SU-DHL-6 (cell line): ENCODE results near the gene LARP4B.

Experiments
- H2AFZ ChIP-seq: fragments of 200-600 bp; sonication (generic); 2 replicates; pipeline ENCODE4 v1.6.1; 2014; ENCODE audit warnings: low read depth, mild to moderate bottlenecking, moderate library complexity, mixed read lengths, antibody characterized with exemption, low read length; ENCODE audit not compliant: severe bottlenecking
- H3F3A ChIP-seq: fragments of 200-600 bp; shearing (Covaris generic); 2 replicates; pipeline ENCODE4 v1.6.0; 2016; ENCODE audit warnings: antibody characterized with exemption, mild to moderate bottlenecking; ENCODE audit not compliant: insufficient read depth
- H3K27ac ChIP-seq: fragments of 200-600 bp; sonication (generic); 2 replicates; pipeline ENCODE4 v1.5.1; 2016; ENCODE audit warnings: low read depth, mild to moderate bottlenecking, low read length, moderate library complexity, mixed read lengths
- H3K27me3 ChIP-seq: fragments of 200-600 bp; sonication (generic), shearing (Covaris generic); 2 replicates; pipeline ENCODE4 v1.6.0; 2014; ENCODE audit warnings: mild to moderate bottlenecking, low read length
- H3K36me3 ChIP-seq: fragments of 200-600 bp; sonication (generic); 2 replicates; pipeline ENCODE4 v1.6.1; 2014; ENCODE audit warnings: mild to moderate bottlenecking, low read length, mixed read lengths
- H3K4me2 ChIP-seq: fragments of 300-600, 200-600 bp; shearing (Covaris generic), sonication (generic); 2 replicates; pipeline ENCODE4 v1.6.0; 2014; ENCODE audit warnings: low read length, low read depth, mild to moderate bottlenecking; ENCODE audit not compliant: poor library complexity, severe bottlenecking
- H3K4me3 ChIP-seq: fragments of 200-600 bp; sonication (generic); 2 replicates; pipeline ENCODE4 v1.5.1; 2014; ENCODE audit warnings: antibody characterized with exemption, low read length, mild to moderate bottlenecking, mixed read lengths; ENCODE audit not compliant: insufficient read depth, poor library complexity, severe bottlenecking
- H3K79me2 ChIP-seq: fragments of 200-600 bp; sonication (generic); 2 replicates; pipeline ENCODE4 v1.6.1; 2014; ENCODE audit warnings: mild to moderate bottlenecking, low read length, moderate library complexity; ENCODE audit not compliant: insufficient read depth
- H3K9ac ChIP-seq: fragments of 200-600 bp; sonication (generic); 2 replicates; pipeline ENCODE4 v1.7.0; 2014; ENCODE audit warnings: mild to moderate bottlenecking, low read length
- H3K9me2 ChIP-seq: fragments of 200-600 bp; sonication (generic); replicated peaks from 2 replicates; pipeline ENCODE4 v1.6.1; 2014; ENCODE audit warnings: low read length; ENCODE audit not compliant: insufficient read depth
- H3K9me3 ChIP-seq: fragments of 200-600 bp; sonication (generic); 2 replicates; pipeline ENCODE4 v1.6.1; 2014; ENCODE audit warnings: low read length, mixed read lengths; ENCODE audit not compliant: insufficient read depth
- H4K20me1 ChIP-seq: fragments of 200-600 bp; sonication (generic); 2 replicates; pipeline ENCODE4 v1.6.1; 2014; ENCODE audit warnings: low read depth, mild to moderate bottlenecking, antibody characterized with exemption, low read length, moderate library complexity, mixed read lengths
- CTCF ChIP-seq: fragments of 200-600 bp; sonication (generic); IDR thresholded peaks from one replicate; pipeline ENCODE4 v1.5.1; 2017; ENCODE audit warnings: antibody characterized with exemption, mild to moderate bottlenecking, low read length, moderate library complexity; ENCODE audit not compliant: insufficient read depth, poor library complexity, severe bottlenecking
- EZH2phosphoT487 ChIP-seq: fragments of 200-600 bp; sonication (generic), shearing (Covaris generic); conservative IDR thresholded peaks from 2 replicates; pipeline ENCODE4 v1.6.1; 2018; ENCODE audit warnings: mild to moderate bottlenecking, antibody characterized with exemption, low read length, moderate library complexity, mixed read lengths

The LARP4B gene

GRCh38 chr10:804787-805619 lies 126.5 kb downstream of the LARP4B start:
- no peaks in the 10 kb centered on the region for H3F3A ChIP-seq
- no peak overlapping the region for H3K4me3 ChIP-seq
- no peaks in the 10 kb centered on the region for H3K9me2 ChIP-seq
- no peaks in the 10 kb centered on the region; the same call in 1 of the 2 replicates for H3K36me3 ChIP-seq
- H3K79me2 ChIP-seq: no peaks in the 10 kb centered on the region
- H3K27ac ChIP-seq: no peak overlapping the region
- no peak overlapping the region for H3K4me2 ChIP-seq
- no peaks in the 10 kb centered on the region for H3K9me3 ChIP-seq
- no peaks in the 10 kb centered on the region for H4K20me1 ChIP-seq
- no peaks in the 10 kb centered on the region for H3K27me3 ChIP-seq
- TF ChIP-seq EZH2phosphoT487 (no peak), CTCF (no peak)
- H3K9ac ChIP-seq: no peak overlapping the region
- H2AFZ ChIP-seq: no peak overlapping the region

DNA sequence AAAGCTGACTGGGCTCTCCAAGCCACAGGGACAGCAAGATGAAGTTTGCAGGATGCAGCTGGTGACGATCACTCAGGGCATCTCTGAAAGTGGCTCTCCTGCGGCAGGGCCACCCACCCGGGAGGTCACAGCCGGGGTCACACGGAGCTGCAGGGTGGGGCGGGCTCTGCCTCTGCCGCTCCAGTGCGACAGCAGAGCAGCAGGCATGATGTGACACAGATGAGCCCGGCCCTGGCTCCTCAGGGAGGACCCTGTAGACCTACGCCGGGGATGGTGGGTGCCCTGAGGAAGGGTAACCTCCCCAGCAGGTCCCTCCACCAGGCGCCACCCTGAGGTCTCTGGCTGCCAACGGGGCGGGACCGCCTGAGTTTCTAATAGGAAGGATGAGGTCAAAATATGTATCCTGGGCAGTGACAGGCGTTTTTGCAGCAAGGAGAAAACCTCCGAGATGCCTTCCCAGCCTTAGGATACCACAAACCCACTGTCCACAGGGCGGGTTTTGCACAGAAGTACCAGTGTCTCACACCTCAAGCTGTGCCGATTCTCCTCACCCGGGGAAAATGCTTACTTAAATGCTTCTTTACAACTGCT lies 127.2 kb downstream of the LARP4B start:
- 0 out of 2 replicates have a peak, but pooled peaks cover 1% of the 10 kb centered on the region for H3K9me3 ChIP-seq
- no peak overlapping the region for H3K4me2 ChIP-seq
- H3K27me3 ChIP-seq: no peaks in the 10 kb centered on the region
- H3K9ac ChIP-seq: no peak overlapping the region
- H3F3A ChIP-seq: no peaks in the 10 kb centered on the region
- no peaks in the 10 kb centered on the region; the same call in 1 of the 2 replicates for H3K36me3 ChIP-seq
- TF ChIP-seq CTCF (no peak), EZH2phosphoT487 (no peak)
- H3K27ac ChIP-seq: no peak overlapping the region
- H4K20me1 ChIP-seq: no peaks in the 10 kb centered on the region
- H3K9me2 ChIP-seq: no peaks in the 10 kb centered on the region
- no peaks in the 10 kb centered on the region for H3K79me2 ChIP-seq
- H3K4me3 ChIP-seq: no peak overlapping the region
- H2AFZ ChIP-seq: no peak overlapping the region

DNA sequence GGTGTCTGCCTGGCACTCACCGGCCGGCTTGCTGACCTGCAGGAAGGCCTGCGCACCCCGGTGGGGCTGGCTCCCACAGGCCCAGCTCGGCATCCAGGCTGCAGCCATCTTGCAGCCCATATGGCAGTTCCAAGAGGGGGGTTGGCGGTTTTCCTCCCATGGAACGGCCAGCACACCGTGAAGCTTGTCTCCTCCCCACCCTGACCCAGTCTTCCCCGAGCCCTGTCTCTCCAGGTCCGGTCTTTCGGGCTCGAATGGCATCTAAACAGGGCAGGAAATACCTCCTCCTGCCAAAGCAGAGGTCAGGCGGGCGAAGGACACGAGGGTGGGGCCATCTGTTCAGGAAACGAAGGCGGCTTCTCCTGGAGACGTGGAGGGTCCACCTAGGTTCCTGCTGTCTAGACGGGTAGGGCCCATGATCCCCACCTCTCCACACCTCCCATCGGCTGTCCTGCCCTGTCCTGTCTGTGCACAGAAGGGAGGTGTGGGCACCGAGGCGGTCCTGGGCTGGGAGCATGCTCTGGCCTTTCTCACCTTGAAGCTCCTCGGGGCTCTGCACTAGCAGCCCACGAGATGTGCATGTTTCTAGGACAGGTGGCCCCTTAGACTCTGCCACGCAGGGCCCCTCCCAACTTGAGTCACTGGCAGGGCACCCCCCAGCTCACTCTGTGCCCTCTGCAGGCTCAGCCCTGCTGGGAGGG lies 128.3 kb downstream of the LARP4B start:
- H4K20me1 ChIP-seq: no peaks in the 10 kb centered on the region
- H3K27me3 ChIP-seq: no peaks in the 10 kb centered on the region
- no peak overlapping the region for H3K4me3 ChIP-seq
- H3K27ac ChIP-seq: no peak overlapping the region
- no peak overlapping the region for H2AFZ ChIP-seq
- peaks cover 5% of the 10 kb centered on the region; the same call in 1 of the 2 replicates for H3K36me3 ChIP-seq
- H3K9ac ChIP-seq: no peak overlapping the region
- H3K79me2 ChIP-seq: no peaks in the 10 kb centered on the region
- H3F3A ChIP-seq: no peaks in the 10 kb centered on the region
- TF ChIP-seq CTCF (no peak), EZH2phosphoT487 (no peak)
- peaks cover 12% of the 10 kb centered on the region; the same call in 1 of the 2 replicates for H3K9me3 ChIP-seq
- no peaks in the 10 kb centered on the region for H3K9me2 ChIP-seq
- no peak overlapping the region for H3K4me2 ChIP-seq
